PFSK-1 (cell line): ENCODE measurements around the gene MRPL49.

Source experiments
- POLR2AphosphoS5 ChIP-seq: IDR thresholded peaks from 2 replicates; pipeline ENCODE4 v1.6.1; 2012; ENCODE audit warnings: low read depth, mild to moderate bottlenecking, control low read depth, low read length, moderate library complexity
- REST ChIP-seq, 2 experiments: IDR thresholded peaks; 2 replicates each; pipeline versions ENCODE4 v1.6.1 to v1.8.0; 2011 to 2012; ENCODE audit warnings: low read depth in 2 of 2, low read length in 2 of 2, control low read depth in 1 of 2, inconsistent platforms in 1 of 2, mild to moderate bottlenecking in 1 of 2, moderate library complexity in 1 of 2; ENCODE audit not compliant: insufficient read depth in 1 of 2
- SIN3A ChIP-seq: IDR thresholded peaks from 2 replicates; pipeline ENCODE4 v1.6.1; 2012; ENCODE audit warnings: mild to moderate bottlenecking, low read length, moderate library complexity, borderline replicate concordance; ENCODE audit not compliant: insufficient read depth
- TAF1 ChIP-seq: IDR thresholded peaks from 2 replicates; pipeline ENCODE4 v1.6.1; 2012; ENCODE audit warnings: low read length, control low read depth, borderline replicate concordance; ENCODE audit not compliant: insufficient read depth

- TF ChIP-seq SIN3A (no peak), POLR2AphosphoS5 (no peak), REST (IDR thresholded peaks at IDR 0.05; ENCODE audit: insufficient read depth in 1 of 2, low read depth in 2 of 2, low read length in 2 of 2) (no peak), TAF1 (no peak)
Observed at GRCh38 chr11:65131895-65132237, 9.7 kb downstream of the MRPL49 start.
